HG03280 (cell line): ENCODE results near the gene DZIP1L.
A peak's percentile ranks its signal among the peaks of the same experiment; 100 is the strongest.
"Not testable (repeated sequence)": the region's sequence is repeated elsewhere in the genome, so short reads cannot be mapped to it uniquely, and the experiment has no call there.

Experiments used
- ATAC-seq: cut with Tn5 transposase; IDR thresholded peaks from one replicate; pipeline ENCODE4 v1.9.1; 2021; ENCODE audit warnings: mild to moderate bottlenecking, moderate library complexity; ENCODE audit not compliant: unreplicated experiment

Gene DZIP1L, protein sequence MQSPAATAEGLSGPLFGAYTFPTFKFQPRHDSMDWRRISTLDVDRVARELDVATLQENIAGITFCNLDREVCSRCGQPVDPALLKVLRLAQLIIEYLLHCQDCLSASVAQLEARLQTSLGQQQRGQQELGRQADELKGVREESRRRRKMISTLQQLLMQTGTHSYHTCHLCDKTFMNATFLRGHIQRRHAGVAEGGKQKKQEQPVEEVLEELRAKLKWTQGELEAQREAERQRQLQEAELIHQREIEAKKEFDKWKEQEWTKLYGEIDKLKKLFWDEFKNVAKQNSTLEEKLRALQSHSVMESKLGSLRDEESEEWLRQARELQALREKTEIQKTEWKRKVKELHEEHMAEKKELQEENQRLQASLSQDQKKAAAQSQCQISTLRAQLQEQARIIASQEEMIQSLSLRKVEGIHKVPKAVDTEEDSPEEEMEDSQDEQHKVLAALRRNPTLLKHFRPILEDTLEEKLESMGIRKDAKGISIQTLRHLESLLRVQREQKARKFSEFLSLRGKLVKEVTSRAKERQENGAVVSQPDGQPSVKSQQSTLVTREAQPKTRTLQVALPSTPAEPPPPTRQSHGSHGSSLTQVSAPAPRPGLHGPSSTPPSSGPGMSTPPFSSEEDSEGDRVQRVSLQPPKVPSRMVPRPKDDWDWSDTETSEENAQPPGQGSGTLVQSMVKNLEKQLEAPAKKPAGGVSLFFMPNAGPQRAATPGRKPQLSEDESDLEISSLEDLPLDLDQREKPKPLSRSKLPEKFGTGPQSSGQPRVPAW

DNA sequence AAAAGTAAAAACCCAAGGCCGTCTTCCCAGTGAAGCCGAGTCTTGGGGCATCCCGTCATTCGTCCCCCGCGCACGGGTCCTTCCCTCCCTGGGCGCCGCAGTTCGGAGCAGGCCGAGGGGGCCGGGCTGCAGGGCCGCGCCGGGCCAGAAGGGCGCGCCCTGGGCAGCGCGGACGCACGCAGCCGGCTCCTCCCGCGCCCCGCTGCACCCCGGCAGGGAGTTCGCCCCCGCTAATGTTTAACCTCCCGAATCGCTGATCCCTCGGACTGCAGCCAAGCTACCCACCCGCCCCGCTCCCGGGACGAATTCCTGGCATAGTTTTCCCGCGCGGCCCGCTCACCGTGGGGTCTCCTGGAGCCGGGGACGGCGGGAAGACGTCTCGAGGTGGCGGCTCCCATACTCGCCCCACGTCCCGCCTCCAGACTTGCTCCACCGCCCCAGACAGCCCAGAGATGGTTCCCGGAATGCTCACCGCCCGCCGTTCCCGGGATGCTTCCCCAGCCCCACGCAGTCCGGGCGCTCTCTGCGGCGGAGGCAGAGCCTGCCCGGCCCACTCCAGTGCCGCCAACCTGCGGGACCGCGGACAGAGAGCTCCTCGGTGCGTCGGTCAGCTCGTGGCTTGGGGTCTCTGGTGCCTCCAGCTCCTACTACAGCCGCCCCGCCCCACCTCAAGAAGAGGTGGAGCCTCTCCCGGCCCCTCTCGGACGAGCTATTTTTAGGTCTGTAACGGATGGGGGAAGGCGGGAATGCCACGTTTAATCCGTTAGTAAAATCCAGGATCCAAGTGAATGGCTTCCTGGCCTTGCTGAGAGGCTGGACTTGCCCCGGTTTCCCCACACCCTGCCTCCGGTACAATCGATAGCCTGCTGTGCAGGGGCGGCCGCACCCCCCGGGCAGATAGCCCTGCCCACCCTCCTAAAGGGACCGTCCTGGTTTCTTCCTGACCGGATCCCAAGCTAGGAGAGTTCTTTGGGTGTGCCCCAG lies at the start of gene DZIP1L:
Gene DZIP1L, minus strand, starts transcription at position 621 of the 984 bp plus-strand sequence. CDS start 11,637 bp downstream, outside the sequence.
- peak; percentile 71 for ATAC-seq

- no peak for ATAC-seq
Observed at GRCh38 chr3:138165061-138165460, 49.7 kb upstream of the DZIP1L start.

DNA sequence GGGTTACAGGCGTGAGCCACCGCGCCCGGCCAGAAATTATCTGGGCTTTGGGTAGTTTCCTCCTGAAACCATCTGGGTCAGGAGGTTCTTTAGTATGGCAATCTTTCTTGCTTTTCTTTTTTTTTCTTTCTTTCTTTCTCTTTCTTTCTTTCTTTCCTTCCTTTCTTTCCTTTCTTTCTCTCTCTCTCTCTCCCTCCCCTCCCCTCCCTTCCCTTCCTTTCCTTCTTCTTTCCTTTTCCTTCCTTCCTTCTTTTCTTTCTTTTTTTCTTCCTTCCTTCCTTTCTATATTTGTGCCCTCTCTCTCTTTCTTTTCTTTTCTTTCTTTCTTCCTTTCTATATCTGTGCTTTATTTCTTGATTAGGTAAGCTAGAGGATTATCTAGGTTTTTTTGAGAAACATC lies 42.3 kb upstream of the DZIP1L start:
- no peak for ATAC-seq

GRCh38 chr3:138154534-138154933 lies 39.1 kb upstream of the DZIP1L start:
- no peak for ATAC-seq

DNA sequence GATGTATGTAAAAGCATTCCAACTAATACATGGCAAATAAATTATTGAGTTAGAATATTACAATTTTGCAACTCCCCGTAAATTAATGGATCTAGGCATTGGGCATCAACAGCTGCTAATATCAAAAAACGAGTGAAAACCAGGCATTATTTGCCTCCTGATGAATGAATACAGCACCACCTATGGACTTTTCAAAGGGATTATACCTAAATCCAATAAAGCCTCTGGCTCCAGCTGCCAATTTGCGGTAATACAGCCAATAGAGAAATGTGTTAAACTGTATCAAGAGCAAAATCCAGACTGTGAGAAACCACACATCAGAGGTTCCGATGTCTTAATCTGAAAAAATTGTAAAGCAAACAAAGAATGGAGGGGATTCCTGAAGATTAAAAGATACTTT lies 33.1 kb upstream of the DZIP1L start:
- no peak for ATAC-seq

DNA sequence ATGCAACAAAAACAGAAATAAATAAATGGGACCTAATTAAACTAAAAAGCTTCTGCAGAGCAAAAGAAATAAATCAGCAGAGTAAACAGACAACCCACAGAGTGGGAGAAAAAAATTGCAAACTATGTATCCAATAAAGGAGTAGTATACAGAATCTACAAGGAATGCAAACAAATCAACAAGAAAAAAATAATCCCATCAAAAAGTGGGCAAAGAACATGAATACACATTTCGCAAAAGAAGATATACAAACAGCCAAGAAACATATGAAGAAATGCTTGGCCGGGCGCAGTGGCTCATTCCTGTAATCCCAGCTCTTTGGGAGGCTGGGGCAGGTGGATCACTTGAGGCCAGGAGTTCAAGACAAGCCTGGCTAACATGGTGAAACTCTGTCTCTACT lies 26.8 kb upstream of the DZIP1L start:
- ATAC-seq, result not testable (repeated sequence)

GRCh38 chr3:138140940-138141339 lies 25.5 kb upstream of the DZIP1L start:
- no peak for ATAC-seq

GRCh38 chr3:138139691-138140090 lies 24.3 kb upstream of the DZIP1L start:
- no peak for ATAC-seq

DNA sequence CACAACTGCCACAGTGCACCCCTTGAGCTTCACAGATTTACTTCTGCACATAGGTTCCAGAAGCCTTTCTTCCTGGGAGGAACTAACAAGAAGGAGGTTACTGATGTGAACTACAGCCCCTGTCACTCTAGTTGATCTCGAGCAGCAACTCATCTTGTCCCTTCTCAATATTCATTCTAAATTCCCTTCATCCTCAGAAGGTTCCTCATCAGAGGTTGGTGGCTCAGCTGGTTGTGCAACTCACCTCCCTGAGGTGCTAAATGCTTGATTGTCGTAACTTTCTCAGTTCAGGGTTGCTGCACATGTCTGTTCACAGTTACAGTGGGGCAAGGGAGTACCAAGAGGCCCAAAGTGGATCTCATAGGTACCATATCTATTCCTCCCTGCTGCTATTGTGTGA lies 22.5 kb upstream of the DZIP1L start:
- no peak for ATAC-seq

DNA sequence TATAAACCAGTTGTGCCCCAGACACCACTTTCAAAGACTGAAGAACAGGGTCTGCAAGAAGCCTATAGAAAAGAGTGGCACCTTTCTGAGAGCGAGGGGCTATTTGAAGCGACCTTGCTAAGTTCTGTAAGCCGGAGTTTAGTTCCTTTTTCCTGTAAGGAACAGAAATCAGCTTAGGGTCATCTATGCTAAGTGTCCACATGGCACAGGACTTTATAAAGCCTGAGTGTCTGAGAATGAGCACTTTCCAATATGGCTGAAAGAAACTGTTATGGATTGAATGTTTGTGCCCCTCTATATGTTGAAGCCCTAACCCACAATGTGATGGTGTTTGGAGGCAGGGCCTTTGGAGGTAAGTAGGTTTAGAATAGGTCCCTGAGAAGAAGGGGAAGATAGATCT lies 20.8 kb upstream of the DZIP1L start:
- ATAC-seq, result no peak

DNA sequence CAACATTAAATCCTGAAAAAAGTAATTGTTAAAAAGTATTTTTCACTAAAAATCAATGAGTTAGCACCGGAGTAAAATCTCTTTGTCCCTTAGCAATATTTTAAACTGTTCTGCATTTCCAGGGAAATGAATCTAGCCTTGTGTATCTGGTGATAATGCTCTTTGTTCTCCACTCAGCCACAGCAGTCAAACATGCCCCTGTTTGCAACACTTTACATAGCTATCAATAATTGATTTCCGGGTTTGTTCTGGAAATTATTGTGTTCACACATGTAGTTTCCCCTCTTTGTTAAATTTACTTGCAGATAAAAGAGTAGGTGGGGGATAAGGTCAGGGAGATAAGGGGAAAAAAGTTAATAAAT lies 20.4 kb upstream of the DZIP1L start:
- ATAC-seq, result no peak

- ATAC-seq, result no peak
Observed at GRCh38 chr3:138135146-138135832, 19.9 kb upstream of the DZIP1L start.

DNA sequence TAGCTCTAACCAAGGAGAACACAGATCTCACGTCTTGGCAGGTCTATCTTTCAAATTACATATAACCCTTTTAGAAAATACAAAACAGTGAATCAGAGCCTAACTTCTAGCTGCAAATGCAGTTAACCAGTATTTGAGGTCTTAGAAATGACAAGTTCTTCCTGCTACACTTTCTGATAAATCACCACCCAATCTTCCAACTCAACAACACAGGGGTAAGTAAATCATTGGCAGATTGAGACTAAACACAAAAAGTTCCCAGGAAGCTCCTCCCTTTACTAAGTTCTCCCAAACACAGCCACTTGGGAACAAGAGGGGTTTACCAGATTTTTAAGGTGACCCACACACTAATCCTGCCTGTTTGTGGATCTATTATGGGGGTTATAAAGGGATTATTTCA lies 16.8 kb upstream of the DZIP1L start, which contains the start of gene A4GNT:
Gene A4GNT, minus strand, starts transcription at position 152 of the 400 bp plus-strand sequence. CDS start 1,134 bp downstream, outside the sequence.
- no peak for ATAC-seq

DNA sequence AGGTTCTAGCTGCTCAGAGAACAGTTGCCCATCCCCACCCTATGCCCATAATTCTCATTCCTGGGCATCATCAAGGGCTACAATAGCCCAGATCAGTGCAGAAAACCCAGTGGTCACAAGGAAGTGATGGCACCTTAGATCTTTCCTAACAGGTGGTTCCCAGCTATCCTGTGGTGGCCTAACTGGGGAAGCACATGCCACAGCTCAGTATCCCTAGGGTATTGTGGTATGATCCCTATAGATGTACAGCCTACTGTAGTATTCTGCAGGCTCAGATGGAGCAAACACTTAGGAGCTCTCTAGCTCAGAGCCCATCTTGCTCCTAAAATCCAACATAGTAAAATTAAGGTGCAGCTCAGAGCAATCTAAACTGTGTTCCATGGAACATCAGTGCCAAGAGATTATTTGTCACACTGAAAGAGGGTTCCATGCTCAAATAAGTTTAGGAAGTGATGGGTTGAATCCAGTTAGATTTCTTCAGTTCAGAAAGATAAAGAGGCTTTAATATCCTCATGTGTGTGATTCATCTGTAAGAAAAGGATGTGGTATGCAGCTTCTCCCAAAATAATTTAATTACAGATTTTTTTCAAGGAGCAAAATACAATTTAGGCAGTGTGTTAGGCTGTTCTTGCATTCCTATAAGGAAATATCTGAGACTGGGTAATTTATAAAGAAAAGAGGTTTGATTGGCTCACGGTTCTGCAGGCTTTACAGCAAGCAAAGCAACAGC lies 12.4 kb upstream of the DZIP1L start:
- ATAC-seq, result no peak

- no peak for ATAC-seq
Observed at GRCh38 chr3:138125548-138126221, 10.3 kb upstream of the DZIP1L start.

GRCh38 chr3:138124706-138125355 lies 9.4 kb upstream of the DZIP1L start:
- no peak for ATAC-seq

- no peak for ATAC-seq
Observed at GRCh38 chr3:138124188-138124587, 8.8 kb upstream of the DZIP1L start.

DNA sequence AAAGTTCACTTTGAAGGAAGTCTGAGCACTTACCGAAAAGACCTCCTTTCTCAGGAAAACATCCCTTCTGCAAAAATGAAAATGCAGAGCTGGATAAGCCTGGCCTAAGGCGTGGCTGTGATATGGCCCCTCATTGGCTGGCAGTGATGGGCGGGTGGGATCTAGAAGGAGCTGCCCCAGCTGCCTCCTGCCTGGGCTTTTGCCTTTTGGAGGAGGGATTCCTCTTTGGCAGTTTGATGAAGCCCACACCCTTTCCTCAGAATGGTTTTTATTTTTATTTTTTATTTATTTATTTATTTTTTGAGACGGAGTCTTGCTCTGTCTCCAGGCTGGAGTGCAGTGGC lies 4.0 kb upstream of the DZIP1L start:
- no peak for ATAC-seq
